Spleen (tissue), 7 donors: ENCODE data around the gene TDRD3.

Experiments used
- CTCF ChIP-seq, 11 experiments: fragments of 200-600 bp in 7 of 11; fragments of 450-650 bp in 4 of 11; sonication (generic) in 4 of 11; IDR thresholded peaks in 8 of 11; conservative IDR thresholded peaks in 3 of 11; 1 replicate in 7 of 11; 2 replicates in 4 of 11; pipeline versions ENCODE4 v1.4.0 to v1.8.0; 2016 to 2021; ENCODE audit warnings: antibody characterized with exemption in 11 of 11, inconsistent platforms in 4 of 11, mild to moderate bottlenecking in 1 of 11
- POLR2A ChIP-seq, 3 donors: fragments of 450-650 bp; IDR thresholded peaks; one replicate each; pipeline ENCODE4 v1.5.1; 2017; ENCODE audit warnings: antibody characterized with exemption in 3 of 3, mild to moderate bottlenecking in 1 of 3
- POLR2AphosphoS5 ChIP-seq, 3 donors: sonication (generic); formaldehyde crosslinking; IDR thresholded peaks; one replicate each; pipeline ENCODE4 v1.5.1; 2017; ENCODE audit warnings: antibody characterized with exemption in 3 of 3
- donor health status: DM: no; HTN: no; CAD: no; lungs with moderate emphysema.
- donor health status: DM: no; HTN: no; CAD: no.
- donor health status: DM: no; HTN: no; CAD: no.

DNA sequence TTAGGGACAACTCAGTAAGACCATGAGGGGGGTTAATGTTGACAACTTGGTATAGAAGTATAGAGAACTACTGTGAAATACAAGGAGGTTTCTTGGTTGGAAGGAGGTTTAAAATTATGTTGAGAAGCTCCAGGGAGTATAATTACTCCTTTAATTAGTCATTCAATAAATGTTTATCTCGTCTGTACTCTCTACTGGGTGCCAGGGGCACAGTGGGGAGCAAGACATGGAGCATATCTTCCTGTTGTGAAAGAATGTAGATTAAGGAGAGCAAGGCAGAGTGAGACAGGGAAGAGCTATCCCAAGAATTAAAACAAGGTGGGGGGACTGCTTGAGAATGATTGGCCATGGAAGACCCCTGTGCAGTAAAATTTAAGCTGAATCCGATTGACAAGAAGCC lies 33.7 kb upstream of the TDRD3 start:
- TF ChIP-seq CTCF (IDR thresholded peaks at IDR 0.05 in 8 of 11, conservative IDR thresholded peaks at IDR 0.05 in 3 of 11) = no peak
- no peak for TF ChIP-seq POLR2AphosphoS5 (IDR thresholded peaks at IDR 0.05)
- TF ChIP-seq POLR2A (IDR thresholded peaks at IDR 0.05) = no peak
